LNCaP clone FGC (cell line): ENCODE results near the gene ASTN2.

Experiments used
- DNase-seq: peaks from one replicate; pipeline ENCODE4 v3.0.0-alpha.2; 2011; ENCODE audit warnings: low read depth
- H3K4me3 ChIP-seq: 2 replicates; pipeline ENCODE4 v1.5.1; 2011; ENCODE audit warnings: mild to moderate bottlenecking, low read depth, low read length, control low read depth
- TF ChIP-seq, protein P1 (sequence below): IDR thresholded peaks from 2 replicates; pipeline ENCODE4 v1.5.1; 2012; ENCODE audit warnings: mild to moderate bottlenecking; ENCODE audit not compliant: control insufficient read depth, insufficient read depth; ENCODE audit errors: extremely low read depth

The ASTN2 gene

DNA sequence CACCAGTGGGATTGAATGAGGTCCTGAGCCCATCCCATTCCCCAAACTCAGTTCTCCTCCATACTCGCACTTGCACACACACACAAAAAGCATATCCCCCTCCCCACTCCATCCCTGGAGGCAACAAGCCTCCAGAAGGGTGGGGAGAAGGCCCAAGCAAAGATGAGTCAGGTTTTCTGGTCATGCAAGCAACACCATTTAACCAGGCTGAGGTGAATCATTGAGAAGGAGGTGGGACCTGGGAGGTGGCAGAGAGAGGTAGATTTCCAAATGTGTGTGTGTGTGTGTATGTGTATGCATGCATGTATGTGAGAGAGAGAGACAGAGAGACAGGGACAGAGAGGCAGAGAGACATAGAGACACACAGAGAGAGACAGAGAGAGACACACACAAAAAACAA, 913.0 kb downstream of the ASTN2 start:
- TF ChIP-seq, protein P1, sequence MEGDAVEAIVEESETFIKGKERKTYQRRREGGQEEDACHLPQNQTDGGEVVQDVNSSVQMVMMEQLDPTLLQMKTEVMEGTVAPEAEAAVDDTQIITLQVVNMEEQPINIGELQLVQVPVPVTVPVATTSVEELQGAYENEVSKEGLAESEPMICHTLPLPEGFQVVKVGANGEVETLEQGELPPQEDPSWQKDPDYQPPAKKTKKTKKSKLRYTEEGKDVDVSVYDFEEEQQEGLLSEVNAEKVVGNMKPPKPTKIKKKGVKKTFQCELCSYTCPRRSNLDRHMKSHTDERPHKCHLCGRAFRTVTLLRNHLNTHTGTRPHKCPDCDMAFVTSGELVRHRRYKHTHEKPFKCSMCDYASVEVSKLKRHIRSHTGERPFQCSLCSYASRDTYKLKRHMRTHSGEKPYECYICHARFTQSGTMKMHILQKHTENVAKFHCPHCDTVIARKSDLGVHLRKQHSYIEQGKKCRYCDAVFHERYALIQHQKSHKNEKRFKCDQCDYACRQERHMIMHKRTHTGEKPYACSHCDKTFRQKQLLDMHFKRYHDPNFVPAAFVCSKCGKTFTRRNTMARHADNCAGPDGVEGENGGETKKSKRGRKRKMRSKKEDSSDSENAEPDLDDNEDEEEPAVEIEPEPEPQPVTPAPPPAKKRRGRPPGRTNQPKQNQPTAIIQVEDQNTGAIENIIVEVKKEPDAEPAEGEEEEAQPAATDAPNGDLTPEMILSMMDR = no peak
- H3K4me3 ChIP-seq = no peak overlapping the region
- no peak for DNase-seq

DNA sequence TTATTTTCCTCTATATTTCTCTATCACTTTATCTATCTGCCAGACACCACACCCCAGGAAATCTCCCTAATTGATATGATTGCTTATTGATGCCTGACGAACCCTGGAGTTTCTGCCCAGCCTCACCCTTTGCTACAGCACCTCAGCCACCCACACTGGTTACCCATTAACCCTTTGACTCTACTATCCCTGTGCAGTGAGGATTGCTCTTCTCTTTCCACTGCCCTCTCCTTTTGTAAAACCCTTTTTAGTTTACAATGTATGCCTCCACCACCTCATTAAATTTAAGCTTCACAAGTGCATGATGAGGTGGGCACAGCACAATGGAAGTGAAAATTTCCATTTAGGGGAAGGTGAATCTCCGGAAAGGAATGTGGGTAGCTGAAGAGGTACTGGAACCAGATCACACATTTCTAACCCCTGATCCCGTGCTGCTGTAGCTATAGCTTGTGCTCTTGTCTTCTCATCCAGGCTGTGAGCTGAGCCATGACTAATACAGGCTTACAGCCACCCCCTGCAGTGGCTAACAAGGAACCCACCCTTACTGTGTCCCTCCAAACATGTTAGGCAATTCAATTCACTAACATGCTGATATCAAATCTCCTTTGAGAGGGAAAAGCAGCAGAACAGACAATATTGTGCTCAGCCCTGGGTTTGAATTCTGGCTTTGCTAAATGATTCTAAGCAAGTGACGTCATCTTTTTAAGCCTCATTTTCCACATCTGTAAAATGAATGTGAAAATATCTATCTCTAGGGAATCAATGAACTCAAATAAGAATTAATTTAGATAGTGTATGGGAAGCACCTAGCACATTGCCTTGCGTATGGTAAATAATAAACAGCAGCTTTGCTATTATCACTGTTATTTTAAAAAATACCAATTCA, 914.6 kb downstream of the ASTN2 start:
- DNase-seq = no peak
- TF ChIP-seq, protein P1 = no peak
- H3K4me3 ChIP-seq = no peak overlapping the region

DNA sequence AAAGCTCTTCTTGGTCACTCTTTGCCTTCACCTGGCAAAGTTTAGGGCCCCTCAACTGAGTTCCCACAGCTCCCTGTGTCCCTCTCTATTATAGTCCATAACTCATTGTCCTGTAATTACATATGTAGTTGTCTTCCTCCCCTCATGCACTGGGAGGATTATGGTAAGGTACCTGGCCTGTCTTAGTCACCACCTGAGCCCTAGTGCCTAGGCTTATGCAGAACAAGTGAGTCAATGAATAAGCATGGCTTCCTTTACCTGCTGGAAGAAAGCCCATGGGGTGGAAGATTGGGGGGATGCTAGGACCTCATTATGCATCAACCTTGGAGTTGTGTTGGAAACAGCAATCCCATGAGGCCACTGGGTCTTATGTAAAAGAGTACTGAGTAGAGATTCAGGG, 915.4 kb downstream of the ASTN2 start:
- TF ChIP-seq, protein P1 = no peak
- DNase-seq = no peak
- no peak overlapping the region for H3K4me3 ChIP-seq

DNA sequence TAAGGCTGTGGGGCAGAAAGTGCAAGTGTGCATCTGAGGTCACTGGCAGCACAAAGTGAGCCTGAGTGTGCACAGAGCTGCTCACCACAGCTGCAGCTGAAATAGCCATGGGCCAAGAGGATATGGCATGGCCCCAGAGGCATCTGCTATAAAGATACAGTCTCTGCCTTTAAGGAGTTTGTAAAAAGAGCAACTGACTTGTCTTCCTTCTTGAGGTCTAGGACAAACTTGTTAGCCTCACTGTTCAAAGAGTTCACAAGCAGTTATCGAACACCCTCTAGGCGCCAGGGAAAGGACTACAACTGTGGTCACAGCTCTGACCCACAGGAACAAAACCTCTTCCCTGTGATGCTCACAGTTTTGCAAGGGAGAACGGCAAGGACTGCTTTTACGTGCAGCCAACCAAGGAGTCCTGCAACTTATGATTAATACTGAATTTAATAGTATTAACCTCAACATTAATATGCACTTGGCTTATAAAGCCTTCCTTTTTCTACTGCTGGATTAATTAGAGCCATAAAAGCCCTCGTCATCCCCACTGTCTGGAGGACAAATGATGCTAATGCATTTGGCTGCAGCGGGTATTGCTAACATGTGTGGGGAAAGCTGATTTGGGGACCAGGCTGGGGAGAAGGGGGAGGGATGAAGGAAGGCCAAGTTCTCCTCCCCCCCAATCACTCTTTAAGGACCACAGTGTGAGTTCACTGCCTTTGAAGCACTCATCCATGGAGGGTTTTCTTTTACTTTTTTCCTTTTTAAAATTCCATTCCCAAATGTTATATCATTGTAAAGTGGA, 917.6 kb downstream of the ASTN2 start:
- H3K4me3 ChIP-seq = no peak overlapping the region
- TF ChIP-seq, protein P1 = no peak
- no peak for DNase-seq

DNA sequence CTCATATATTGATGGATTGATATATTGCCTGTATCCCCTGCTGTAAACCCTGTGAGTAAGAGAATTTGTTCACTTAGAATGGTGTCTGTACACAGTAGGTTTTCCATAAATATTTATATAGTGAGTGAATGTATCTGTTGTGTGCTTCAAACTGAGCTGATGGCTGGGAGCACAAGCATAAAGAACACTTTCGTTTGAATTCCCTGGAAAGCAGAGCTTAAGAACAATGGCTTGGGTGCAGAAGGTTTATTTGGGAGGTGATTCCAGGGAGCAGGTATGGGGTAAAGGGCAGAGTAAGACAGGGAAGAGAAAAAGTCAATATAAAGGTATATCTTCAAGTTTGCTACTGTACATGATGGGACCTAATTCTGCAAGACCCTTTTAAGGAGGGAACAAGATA, 918.7 kb downstream of the ASTN2 start:
- TF ChIP-seq, protein P1 = no peak
- DNase-seq = no peak
- no peak overlapping the region for H3K4me3 ChIP-seq

DNA sequence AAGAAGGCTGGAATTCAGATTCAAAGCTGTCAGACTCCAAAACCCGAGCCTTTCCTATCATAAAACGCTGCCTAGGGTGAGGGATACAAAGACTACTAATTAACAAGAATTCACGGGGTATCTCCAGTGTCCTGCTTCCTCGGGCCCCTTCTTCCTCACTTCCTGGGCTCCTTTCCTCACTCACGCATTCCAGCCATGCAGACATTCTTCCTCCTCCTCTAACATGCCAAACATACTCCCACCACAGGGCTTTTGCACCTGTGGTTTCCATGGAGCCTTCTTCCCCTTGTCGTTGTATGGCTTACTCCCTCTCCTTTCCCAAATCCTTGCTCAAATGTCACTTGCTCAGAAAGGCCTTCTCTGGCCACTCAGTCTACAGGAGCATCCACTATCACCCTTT, 919.1 kb downstream of the ASTN2 start:
- DNase-seq = no peak
- TF ChIP-seq, protein P1 = no peak
- H3K4me3 ChIP-seq = no peak overlapping the region
